ENCODE measurements around the gene EVA1A.
"Not testable (repeated sequence)": the region's sequence is repeated elsewhere in the genome, so short reads cannot be mapped to it uniquely, and the experiment has no call there.

EVA1A gene

GRCh38 chr2:75516378-75517360 is 44.1 kb downstream of the EVA1A start:
- no peak for DNase-seq

DNA sequence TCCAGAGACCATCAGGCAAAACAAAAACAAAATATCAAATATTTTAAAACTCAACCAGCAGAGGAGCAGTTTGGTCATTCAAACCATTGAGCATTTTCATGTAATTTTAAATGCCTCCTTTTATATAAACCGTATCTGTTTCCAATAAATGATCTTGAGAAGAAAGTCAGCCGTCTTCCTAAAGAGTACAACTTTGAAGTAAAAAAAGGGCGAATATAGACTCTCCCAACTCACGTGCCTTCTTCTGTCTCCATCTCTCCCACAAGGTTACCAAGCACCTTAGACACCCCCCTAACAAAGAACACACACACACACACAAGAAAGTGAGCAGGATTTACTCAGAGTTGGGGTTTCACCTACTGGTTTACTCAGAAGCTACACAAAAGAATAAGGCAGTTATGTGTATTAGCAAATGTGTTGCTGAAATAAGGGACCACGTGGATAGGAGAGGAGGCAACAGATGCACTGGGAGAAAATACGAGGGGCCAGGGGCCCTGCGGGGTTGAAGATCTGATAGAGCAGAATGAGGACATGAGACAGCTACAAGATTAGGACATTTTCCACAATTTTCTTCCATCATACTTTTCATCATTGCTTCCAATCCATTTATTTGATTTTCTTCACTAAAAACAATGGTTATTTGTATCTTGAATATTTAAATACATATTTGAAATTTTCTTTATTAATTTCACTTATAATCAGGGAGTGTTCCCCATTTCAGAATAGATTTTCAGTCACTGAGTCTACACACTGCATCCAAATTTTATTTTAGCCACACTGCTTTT is 45.0 kb downstream of the EVA1A start:
- DNase-seq: no peak

- no peak for DNase-seq
These were observed 47.0 kb downstream of the EVA1A start for GRCh38 chr2:75513616-75514170.

GRCh38 chr2:75512455-75513212 is 48.1 kb downstream of the EVA1A start:
- DNase-seq: no peak

- no peak for DNase-seq
These were observed 54.5 kb downstream of the EVA1A start for GRCh38 chr2:75506101-75506697.

- DNase-seq: no peak
These were observed 55.7 kb downstream of the EVA1A start for GRCh38 chr2:75505012-75505411.

GRCh38 chr2:75503048-75503607 is 57.6 kb downstream of the EVA1A start:
- DNase-seq: no peak

DNA sequence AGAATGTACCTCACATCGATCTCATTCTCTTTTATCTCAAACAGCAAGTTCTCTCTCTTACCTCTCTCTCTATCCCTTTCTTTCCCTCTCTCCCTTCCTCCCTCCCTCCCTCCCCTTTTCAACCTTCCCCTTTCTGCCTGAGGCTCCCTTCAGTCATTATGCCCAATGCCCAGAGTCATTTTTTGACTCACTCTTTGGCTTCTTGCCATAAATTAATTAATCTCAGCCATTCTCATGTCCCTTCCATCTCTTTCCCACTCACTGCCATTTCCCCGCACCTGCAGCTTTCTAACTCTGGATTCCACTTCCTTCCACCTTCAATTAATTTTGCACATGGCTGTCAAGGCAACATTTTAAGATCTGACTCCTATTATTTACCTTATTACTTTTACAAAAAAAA is 60.1 kb downstream of the EVA1A start:
- no peak for DNase-seq

- no peak for DNase-seq
These were observed 61.2 kb downstream of the EVA1A start for GRCh38 chr2:75499534-75499933.

DNA sequence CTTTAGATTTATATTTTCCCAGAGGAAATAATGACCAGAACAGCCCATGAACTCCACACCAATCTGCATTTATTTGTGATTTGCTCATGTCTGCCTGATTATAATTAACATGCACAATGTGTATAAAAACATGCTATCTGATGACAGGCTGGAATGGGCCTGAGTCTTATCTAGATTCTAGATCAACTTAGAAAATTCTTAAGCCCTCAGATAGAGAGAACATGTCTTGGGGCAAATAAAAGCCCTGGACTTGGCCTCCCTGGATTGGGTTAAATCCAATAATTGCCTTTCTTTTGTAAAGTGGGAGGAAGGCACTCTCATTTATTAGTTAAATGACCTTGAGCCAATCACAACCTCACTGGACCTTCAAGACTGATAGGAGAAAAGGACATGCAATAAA is 61.8 kb downstream of the EVA1A start:
- no peak for DNase-seq

- DNase-seq: no peak
These were observed 63.5 kb downstream of the EVA1A start for GRCh38 chr2:75497256-75497655.

GRCh38 chr2:75495862-75496261 is 64.9 kb downstream of the EVA1A start:
- no peak for DNase-seq

GRCh38 chr2:75494137-75494769 is 66.5 kb downstream of the EVA1A start:
- no peak for DNase-seq

- no peak for DNase-seq
These were observed 67.5 kb downstream of the EVA1A start for GRCh38 chr2:75493230-75493629.

DNA sequence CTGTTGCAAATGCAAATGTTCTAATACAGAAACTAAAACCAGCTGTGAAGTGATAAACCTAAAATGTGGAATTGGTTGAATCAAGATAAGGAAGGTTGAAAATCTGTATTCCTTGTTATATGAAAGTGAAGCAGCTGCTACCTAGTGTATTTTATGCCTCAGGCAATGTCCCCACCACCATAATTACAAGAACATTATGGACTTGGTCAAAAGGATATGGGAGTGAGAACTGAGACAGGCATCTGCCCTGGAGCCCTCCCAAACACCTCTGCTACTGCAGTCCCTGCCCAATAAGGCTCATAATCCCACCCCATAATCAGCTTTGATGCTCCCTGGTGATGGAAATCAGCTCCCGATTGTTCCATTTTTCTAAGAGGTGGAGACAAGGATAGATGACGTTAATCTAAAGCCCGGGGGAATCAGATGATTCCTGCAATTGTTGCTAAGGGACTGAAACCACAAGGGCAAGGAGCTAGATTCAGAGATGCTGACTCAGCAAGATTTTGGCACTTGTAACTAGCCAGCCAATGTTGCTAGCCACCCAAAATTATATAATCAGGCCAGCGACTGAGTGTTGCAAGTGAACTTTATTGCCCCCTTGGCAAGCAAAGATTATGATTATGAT is 69.5 kb downstream of the EVA1A start:
- DNase-seq: no peak

DNA sequence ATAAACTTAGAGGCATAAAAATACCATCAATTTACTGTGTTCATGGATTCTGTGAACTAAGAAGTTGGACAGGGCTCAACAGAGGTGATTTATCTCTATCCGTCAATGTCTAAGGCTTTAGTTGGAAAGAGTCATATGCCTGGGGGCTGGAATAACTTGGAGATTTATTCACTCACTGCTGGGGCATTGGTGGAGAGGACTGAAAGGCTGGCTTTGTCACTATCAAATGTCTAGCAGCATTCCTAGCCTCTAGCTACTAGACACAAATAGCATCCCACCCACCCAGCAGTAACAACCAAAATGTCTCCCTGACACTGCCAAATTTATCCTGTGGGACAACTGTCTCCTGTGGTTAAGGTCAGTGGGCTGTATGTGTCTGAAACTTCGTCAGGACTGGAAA is 71.0 kb downstream of the EVA1A start:
- no peak for DNase-seq

DNA sequence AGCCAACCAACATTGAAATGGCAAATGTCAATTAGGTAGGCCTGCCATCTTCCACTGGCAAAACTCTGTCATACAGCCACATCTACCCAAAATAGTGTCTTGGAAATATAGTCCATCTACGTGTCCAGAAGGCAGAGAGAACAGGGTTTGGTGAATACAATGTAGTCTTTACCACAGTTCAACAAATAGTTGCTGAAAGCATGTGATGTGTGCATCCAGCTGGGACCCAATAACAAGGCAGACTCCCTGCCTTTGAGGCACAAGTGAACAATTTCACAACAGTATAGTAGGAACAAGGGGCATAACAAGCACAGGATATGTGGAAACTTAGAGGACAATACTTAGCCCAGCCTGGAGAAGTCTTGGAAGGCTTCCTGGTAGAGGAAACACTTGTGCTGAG is 72.6 kb downstream of the EVA1A start:
- DNase-seq: no peak

DNA sequence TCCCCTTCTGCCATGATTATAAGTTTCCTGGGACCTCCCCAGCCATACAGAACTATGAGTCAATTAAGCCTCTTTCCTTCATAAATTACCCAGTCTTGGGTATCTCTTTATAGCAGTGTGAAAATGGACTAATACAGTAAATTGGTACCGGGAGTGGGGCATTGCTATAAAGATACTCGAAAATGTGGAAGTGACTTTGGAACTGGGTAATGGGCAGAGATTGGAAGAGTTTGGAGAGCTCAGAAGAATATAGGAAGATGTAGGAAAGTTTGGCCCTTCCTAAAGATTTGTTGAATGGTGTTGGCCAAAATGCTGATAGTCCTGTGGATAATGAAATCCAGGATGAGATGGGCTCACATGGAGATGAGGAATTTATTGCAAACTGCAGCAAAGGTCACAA is 74.0 kb downstream of the EVA1A start:
- not testable (repeated sequence) for DNase-seq

DNA sequence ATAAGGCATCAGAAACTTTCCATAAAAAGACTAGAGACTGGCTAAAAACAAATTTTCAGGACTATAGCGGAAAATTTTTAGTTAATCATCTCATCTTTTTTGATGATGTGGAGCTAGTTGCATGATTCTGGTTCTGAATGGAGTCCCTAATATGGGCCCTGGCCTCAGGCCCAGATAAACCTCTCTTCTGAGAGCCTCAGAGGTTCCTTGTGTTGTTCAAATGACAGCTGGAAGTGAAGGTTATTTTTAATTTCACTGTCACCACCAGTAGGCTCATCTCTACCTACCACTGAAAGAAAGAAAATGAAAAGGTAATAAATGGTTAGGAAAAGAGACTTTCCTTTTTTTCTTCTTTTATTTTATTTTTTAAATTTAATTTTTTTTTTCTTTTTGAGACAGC is 75.9 kb downstream of the EVA1A start:
- no peak for DNase-seq

- no peak for DNase-seq
These were observed 76.9 kb downstream of the EVA1A start for GRCh38 chr2:75483878-75484277.

GRCh38 chr2:75482398-75482797 is 78.3 kb downstream of the EVA1A start:
- DNase-seq: no peak
